Panc1 (cell line): ENCODE results near the gene RALGPS1. TPM values are rescaled to one million over a fixed set of nuclear protein-coding genes. Genes with fewer than 3 reads are reported as not detected.

Experiments used
- ATAC-seq: fragments of 200-7000 bp; cut with Tn5 transposase; 2 replicates; pipeline ENCODE4 v1.9.1; 2020; ENCODE audit warnings: mild to moderate bottlenecking, moderate library complexity
- BruUV-seq: library from RNA; stranded (reverse); fragments of 400-500 nt; replicated peaks from 2 replicates; lab custom pipeline; 2021; lab: Mats Ljungman, UMichigan
- CTCF ChIA-PET: fragments of 300-600 bp; sonication (Branson Sonifier 250); formaldehyde crosslinking; loops from one replicate; lab custom pipeline; 2022; ENCODE audit warnings: antibody characterized with exemption; lab: Charles Lee
- POLR2A ChIA-PET: fragments of 300-600 bp; sonication (Branson Sonifier 250); formaldehyde crosslinking; loops from one replicate; lab custom pipeline; 2022; ENCODE audit warnings: antibody characterized with exemption; lab: Charles Lee
- DNase-seq: peaks from one replicate; pipeline ENCODE4 v3.0.0-alpha.2; 2010; ENCODE audit warnings: low read depth, low spot score
- H3K27ac ChIP-seq: 2 replicates; pipeline ENCODE4 v1.5.1; 2011; ENCODE audit warnings: mild to moderate bottlenecking, low read length, inconsistent platforms
- H3K27me3 ChIP-seq: fragments of 200-500 bp; sonication (Bioruptor generic); 2 replicates; pipeline ENCODE4 v1.6.0; 2014; ENCODE audit warnings: low read length, inconsistent platforms; ENCODE audit not compliant: control insufficient read depth, insufficient read depth
- H3K36me3 ChIP-seq: fragments of 200-500 bp; sonication (Bioruptor generic); 2 replicates; pipeline ENCODE4 v1.5.1; 2014; ENCODE audit warnings: inconsistent platforms, mild to moderate bottlenecking, low read length, moderate library complexity; ENCODE audit not compliant: control insufficient read depth, insufficient read depth
- H3K4me1 ChIP-seq: 2 replicates; pipeline ENCODE4 v1.5.1; 2011; ENCODE audit warnings: inconsistent platforms, mild to moderate bottlenecking, low read length, moderate library complexity; ENCODE audit not compliant: control insufficient read depth, insufficient read depth
- H3K4me3 ChIP-seq, 2 experiments: 2 replicates each; pipeline ENCODE4 v1.5.1; 2011 to 2012; ENCODE audit warnings: low read depth in 2 of 2, low read length in 2 of 2, mild to moderate bottlenecking in 2 of 2, inconsistent platforms in 1 of 2, moderate library complexity in 1 of 2
- H3K9me3 ChIP-seq: fragments of 200-500 bp; sonication (Bioruptor generic); 2 replicates; pipeline ENCODE4 v1.5.1; 2014; ENCODE audit warnings: low read depth, mild to moderate bottlenecking, inconsistent platforms, low read length, moderate library complexity; ENCODE audit not compliant: control insufficient read depth, insufficient read depth
- CTCF ChIP-seq: fragments of 450-650 bp; IDR thresholded peaks from 2 replicates; pipeline ENCODE4 v1.5.1; 2017; ENCODE audit warnings: mild to moderate bottlenecking
- POLR2AphosphoS5 ChIP-seq: IDR thresholded peaks from 2 replicates; pipeline ENCODE4 v1.6.1; 2012; ENCODE audit warnings: mild to moderate bottlenecking, low read depth, low read length, moderate library complexity
- SIN3A ChIP-seq: IDR thresholded peaks from 2 replicates; pipeline ENCODE4 v1.6.1; 2012; ENCODE audit warnings: low read depth, mild to moderate bottlenecking, low read length, moderate library complexity, borderline replicate concordance; ENCODE audit not compliant: insufficient read depth
- TCF7L2 ChIP-seq: IDR thresholded peaks from 2 replicates; pipeline ENCODE4 v1.6.1; 2011; ENCODE audit warnings: mild to moderate bottlenecking, low read depth, low read length, inconsistent platforms
- in situ Hi-C: cut with HindIII; loops from 2 replicates; pipeline ENCODE4 v1.10.0; 2016; ENCODE audit warnings: low sequenced_read_pairs, low pct_unique_long_range_greater_than_20kb
- intact Hi-C: fragments of 100-400 bp; cut with micrococcal nuclease; formaldehyde crosslinking; loops from one replicate; pipeline ENCODE4 v1.10.0; 2022; ENCODE audit not compliant: unreplicated experiment
- total RNA-seq: library from RNA; stranded (reverse); gene quantifications from one replicate; pipeline ENCODE4 v1.2.1, GENCODE V29; 2021; ENCODE audit not compliant: unreplicated experiment
- TF ChIP-seq, protein P1 (sequence below), 2 experiments: IDR thresholded peaks; 2 replicates each; pipeline ENCODE4 v1.6.1; 2011 to 2012; ENCODE audit warnings: low read depth in 2 of 2, control low read depth in 1 of 2, low read length in 1 of 2, mild to moderate bottlenecking in 1 of 2, moderate library complexity in 1 of 2; ENCODE audit not compliant: insufficient read depth in 1 of 2

Gene RALGPS1
- total RNA-seq, 1 experiment from 2014 or later, result 7.2 TPM

DNA sequence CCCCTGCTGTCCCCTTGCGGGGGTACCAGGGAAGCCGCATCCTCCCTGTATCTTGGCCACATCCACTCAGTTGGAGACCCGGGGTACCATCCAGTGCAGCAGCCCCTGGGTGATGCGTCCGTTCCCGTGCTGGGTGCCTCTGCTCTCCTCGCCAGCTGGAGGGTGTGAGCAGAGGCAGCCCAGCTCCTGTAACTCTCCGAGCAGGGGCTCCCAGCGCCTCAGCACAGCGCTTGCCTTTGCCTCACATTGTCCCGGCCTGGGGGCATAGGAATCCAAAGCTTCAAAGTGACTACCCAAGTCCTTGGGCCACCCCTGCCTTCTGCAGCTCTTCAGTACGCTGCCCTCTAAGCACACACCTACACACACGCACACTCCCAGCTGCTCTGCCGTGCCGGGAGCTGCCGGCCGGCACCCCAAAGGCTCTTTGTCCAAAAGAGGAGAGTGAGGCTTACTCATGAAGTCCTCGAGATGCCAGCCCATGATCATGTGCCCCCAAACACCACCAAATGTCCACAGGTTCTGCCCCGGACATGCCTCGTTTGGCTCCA, 207.1 kb downstream of the RALGPS1 start:
- BruUV-seq, result no TSS peak
- Histone ChIP-seq H3K4me1 (no peaks in the 10 kb centered on the region), H3K27me3 (no peaks in the 10 kb centered on the region), H3K27ac (no peak overlapping the region), H3K4me3 (peak overlapping the region in 1 of 2 experiments; percentile 25; a peak in 1 of 4 replicates), H3K36me3 (no peaks in the 10 kb centered on the region), H3K9me3 (no peaks in the 10 kb centered on the region)
- TF ChIP-seq CTCF (no peak), SIN3A (no peak), POLR2AphosphoS5 (no peak), TCF7L2 (no peak)
- TF ChIP-seq, protein P1, sequence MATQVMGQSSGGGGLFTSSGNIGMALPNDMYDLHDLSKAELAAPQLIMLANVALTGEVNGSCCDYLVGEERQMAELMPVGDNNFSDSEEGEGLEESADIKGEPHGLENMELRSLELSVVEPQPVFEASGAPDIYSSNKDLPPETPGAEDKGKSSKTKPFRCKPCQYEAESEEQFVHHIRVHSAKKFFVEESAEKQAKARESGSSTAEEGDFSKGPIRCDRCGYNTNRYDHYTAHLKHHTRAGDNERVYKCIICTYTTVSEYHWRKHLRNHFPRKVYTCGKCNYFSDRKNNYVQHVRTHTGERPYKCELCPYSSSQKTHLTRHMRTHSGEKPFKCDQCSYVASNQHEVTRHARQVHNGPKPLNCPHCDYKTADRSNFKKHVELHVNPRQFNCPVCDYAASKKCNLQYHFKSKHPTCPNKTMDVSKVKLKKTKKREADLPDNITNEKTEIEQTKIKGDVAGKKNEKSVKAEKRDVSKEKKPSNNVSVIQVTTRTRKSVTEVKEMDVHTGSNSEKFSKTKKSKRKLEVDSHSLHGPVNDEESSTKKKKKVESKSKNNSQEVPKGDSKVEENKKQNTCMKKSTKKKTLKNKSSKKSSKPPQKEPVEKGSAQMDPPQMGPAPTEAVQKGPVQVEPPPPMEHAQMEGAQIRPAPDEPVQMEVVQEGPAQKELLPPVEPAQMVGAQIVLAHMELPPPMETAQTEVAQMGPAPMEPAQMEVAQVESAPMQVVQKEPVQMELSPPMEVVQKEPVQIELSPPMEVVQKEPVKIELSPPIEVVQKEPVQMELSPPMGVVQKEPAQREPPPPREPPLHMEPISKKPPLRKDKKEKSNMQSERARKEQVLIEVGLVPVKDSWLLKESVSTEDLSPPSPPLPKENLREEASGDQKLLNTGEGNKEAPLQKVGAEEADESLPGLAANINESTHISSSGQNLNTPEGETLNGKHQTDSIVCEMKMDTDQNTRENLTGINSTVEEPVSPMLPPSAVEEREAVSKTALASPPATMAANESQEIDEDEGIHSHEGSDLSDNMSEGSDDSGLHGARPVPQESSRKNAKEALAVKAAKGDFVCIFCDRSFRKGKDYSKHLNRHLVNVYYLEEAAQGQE (IDR thresholded peaks at IDR 0.05; ENCODE audit: insufficient read depth in 1 of 2, low read depth in 2 of 2, low read length in 1 of 2), result no peak
- ATAC-seq, result no peak
- in situ Hi-C loops, result no loop called here
- ChIA-PET POLR2A (no interaction called here), CTCF (no interaction called here)
- intact Hi-C loops, result no loop called here
- no peak for DNase-seq

GRCh38 chr9:127122176-127123063, 207.8 kb downstream of the RALGPS1 start, which contains the start of gene ANGPTL2:
Gene ANGPTL2 (minus strand): TSS chr9:127122635. CDS start chr9:127108731, 13,904 bp downstream.
- in situ Hi-C loops (no loop called here), intact Hi-C loops (no loop called here)
- POLR2A ChIA-PET, result no interaction called here
- ATAC-seq (no peak; the same call in 1 of the 2 replicates), DNase-seq (no peak)
- CTCF ChIA-PET, result no interaction called here
- BruUV-seq, result no TSS peak
- H3K9me3 ChIP-seq, result no peaks in the 10 kb centered on the region
- H3K27ac ChIP-seq, result no peak within 1 kb of the TSS
- H3K4me3 ChIP-seq, result peak within 1 kb of the TSS in 1 of 2 experiments; percentile 25; a peak in 1 of 4 replicates
- no peaks in the 10 kb centered on the region for H3K27me3 ChIP-seq
- TF ChIP-seq SIN3A (no peak), CTCF (no peak), TCF7L2 (no peak), POLR2AphosphoS5 (no peak)
- TF ChIP-seq, protein P1 (IDR thresholded peaks at IDR 0.05; ENCODE audit: insufficient read depth in 1 of 2, low read depth in 2 of 2, low read length in 1 of 2), result no peak
- no peaks in the 10 kb centered on the region for H3K36me3 ChIP-seq
- H3K4me1 ChIP-seq, result no peaks in the 10 kb centered on the region
